ENCODE results near the gene PHF12.

DNA sequence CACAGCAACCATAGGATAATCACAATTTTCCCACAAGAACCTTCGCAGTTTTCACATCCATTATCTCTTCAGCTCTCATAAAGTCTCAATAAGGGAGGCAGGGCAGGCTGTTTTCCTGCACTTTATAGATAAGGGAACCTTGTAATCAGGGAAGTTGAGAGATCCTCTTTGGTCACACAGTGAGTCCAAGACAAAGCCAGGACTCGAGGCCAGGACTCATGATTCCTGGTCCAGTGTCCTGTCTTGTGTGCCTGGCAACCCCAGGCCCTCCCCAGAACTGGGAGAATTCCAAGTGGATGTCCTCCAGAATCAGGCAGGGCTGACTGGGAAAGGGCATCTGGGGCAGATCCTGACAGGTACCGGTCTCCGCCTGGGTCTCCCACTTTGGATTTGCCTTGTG is 23.1 kb upstream of the PHF12 start:
- TF ChIP-seq, protein P1, sequence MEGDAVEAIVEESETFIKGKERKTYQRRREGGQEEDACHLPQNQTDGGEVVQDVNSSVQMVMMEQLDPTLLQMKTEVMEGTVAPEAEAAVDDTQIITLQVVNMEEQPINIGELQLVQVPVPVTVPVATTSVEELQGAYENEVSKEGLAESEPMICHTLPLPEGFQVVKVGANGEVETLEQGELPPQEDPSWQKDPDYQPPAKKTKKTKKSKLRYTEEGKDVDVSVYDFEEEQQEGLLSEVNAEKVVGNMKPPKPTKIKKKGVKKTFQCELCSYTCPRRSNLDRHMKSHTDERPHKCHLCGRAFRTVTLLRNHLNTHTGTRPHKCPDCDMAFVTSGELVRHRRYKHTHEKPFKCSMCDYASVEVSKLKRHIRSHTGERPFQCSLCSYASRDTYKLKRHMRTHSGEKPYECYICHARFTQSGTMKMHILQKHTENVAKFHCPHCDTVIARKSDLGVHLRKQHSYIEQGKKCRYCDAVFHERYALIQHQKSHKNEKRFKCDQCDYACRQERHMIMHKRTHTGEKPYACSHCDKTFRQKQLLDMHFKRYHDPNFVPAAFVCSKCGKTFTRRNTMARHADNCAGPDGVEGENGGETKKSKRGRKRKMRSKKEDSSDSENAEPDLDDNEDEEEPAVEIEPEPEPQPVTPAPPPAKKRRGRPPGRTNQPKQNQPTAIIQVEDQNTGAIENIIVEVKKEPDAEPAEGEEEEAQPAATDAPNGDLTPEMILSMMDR (IDR thresholded peaks at IDR 0.05): no peak
- no peak for TF ChIP-seq POLR2A (IDR thresholded peaks at IDR 0.05)

All from upper lobe of left lung (tissue), 4 donors.